ENCODE measurements around the gene RCAN2. TPM values are rescaled to one million over a fixed set of nuclear protein-coding genes. Genes with fewer than 3 reads are reported as not detected.

Gene RCAN2
- polyA plus RNA-seq, 4 donors, result 0.67 to 8.7 (median 4.0) TPM

GRCh38 chr6:46271107-46271506, 220.1 kb downstream of the RCAN2 start:
- Histone ChIP-seq H3K4me1 (ENCODE audit: control insufficient read depth in 3 of 3, insufficient read depth in 2 of 3, low read depth in 1 of 3, low read length in 2 of 3) (no peaks in the 10 kb centered on the region), H3K27ac (ENCODE audit: low read depth in 1 of 3, low read length in 2 of 3) (no peak overlapping the region), H3K9me3 (ENCODE audit: control insufficient read depth in 2 of 2, insufficient read depth in 1 of 2, low read depth in 1 of 2, low read length in 1 of 2) (no peaks in the 10 kb centered on the region), H3K36me3 (ENCODE audit: control insufficient read depth in 3 of 3, insufficient read depth in 2 of 3, low read depth in 1 of 3, low read length in 3 of 3) (no peaks in the 10 kb centered on the region), H3K27me3 (ENCODE audit: control insufficient read depth in 3 of 3, insufficient read depth in 3 of 3, low read length in 3 of 3) (no peaks in the 10 kb centered on the region), H3K4me3 (ENCODE audit: low read depth in 1 of 3, low read length in 3 of 3) (no peak overlapping the region)
- no peak for DNase-seq
- no peak for FAIRE-seq
- 76 to 89% (median 84%) methylated on average over 4 of the region's 4 CpGs for WGBS, 3 donors

- no peak overlapping the region for H3K27ac ChIP-seq (ENCODE audit: low read depth in 1 of 3, low read length in 2 of 3)
- no peak for DNase-seq
- no peaks in the 10 kb centered on the region for H3K9me3 ChIP-seq (ENCODE audit: control insufficient read depth in 2 of 2, insufficient read depth in 1 of 2, low read depth in 1 of 2, low read length in 1 of 2)
- H3K4me1 ChIP-seq (ENCODE audit: control insufficient read depth in 3 of 3, insufficient read depth in 2 of 3, low read depth in 1 of 3, low read length in 2 of 3), result no peaks in the 10 kb centered on the region
- 86 to 90% (median 88%) methylated on average over 7 of the region's 7 CpGs for WGBS, 3 donors
- H3K4me3 ChIP-seq (ENCODE audit: low read depth in 1 of 3, low read length in 3 of 3), result no peak overlapping the region
- no peaks in the 10 kb centered on the region for H3K27me3 ChIP-seq (ENCODE audit: control insufficient read depth in 3 of 3, insufficient read depth in 3 of 3, low read length in 3 of 3)
- no peak for FAIRE-seq
- H3K36me3 ChIP-seq (ENCODE audit: control insufficient read depth in 3 of 3, insufficient read depth in 2 of 3, low read depth in 1 of 3, low read length in 3 of 3), result no peaks in the 10 kb centered on the region
Observed at GRCh38 chr6:46270336-46270735, 220.9 kb downstream of the RCAN2 start.

GRCh38 chr6:46269447-46270229, 221.6 kb downstream of the RCAN2 start:
- no peak overlapping the region for H3K27ac ChIP-seq (ENCODE audit: low read depth in 1 of 3, low read length in 2 of 3)
- H3K4me1 ChIP-seq (ENCODE audit: control insufficient read depth in 3 of 3, insufficient read depth in 2 of 3, low read depth in 1 of 3, low read length in 2 of 3), result no peaks in the 10 kb centered on the region
- H3K4me3 ChIP-seq (ENCODE audit: low read depth in 1 of 3, low read length in 3 of 3), result no peak overlapping the region
- WGBS, 3 donors, result 76 to 82% (median 81%) methylated on average over 5 of the region's 5 CpGs
- DNase-seq (no peak), FAIRE-seq (no peak)
- no peaks in the 10 kb centered on the region for H3K27me3 ChIP-seq (ENCODE audit: control insufficient read depth in 3 of 3, insufficient read depth in 3 of 3, low read length in 3 of 3)
- no peaks in the 10 kb centered on the region for H3K9me3 ChIP-seq (ENCODE audit: control insufficient read depth in 2 of 2, insufficient read depth in 1 of 2, low read depth in 1 of 2, low read length in 1 of 2)
- no peaks in the 10 kb centered on the region for H3K36me3 ChIP-seq (ENCODE audit: control insufficient read depth in 3 of 3, insufficient read depth in 2 of 3, low read depth in 1 of 3, low read length in 3 of 3)

- WGBS, 3 donors, result 70 to 92% (median 88%) methylated on average over 3 of the region's 3 CpGs
Observed at GRCh38 chr6:46267515-46267914, 223.7 kb downstream of the RCAN2 start.

GRCh38 chr6:46265373-46265772, 225.9 kb downstream of the RCAN2 start:
- no peaks in the 10 kb centered on the region for H3K4me1 ChIP-seq (ENCODE audit: control insufficient read depth in 3 of 3, insufficient read depth in 2 of 3, low read depth in 1 of 3, low read length in 2 of 3)
- whole genome bisulfite sequencing, 3 donors, result 74 to 89% (median 88%) methylated on average over 2 of the region's 2 CpGs
- no peak overlapping the region for H3K27ac ChIP-seq (ENCODE audit: low read depth in 1 of 3, low read length in 2 of 3)
- DNase-seq (no peak), FAIRE-seq (no peak)
- H3K36me3 ChIP-seq (ENCODE audit: control insufficient read depth in 3 of 3, insufficient read depth in 2 of 3, low read depth in 1 of 3, low read length in 3 of 3), result no peaks in the 10 kb centered on the region
- no peaks in the 10 kb centered on the region for H3K9me3 ChIP-seq (ENCODE audit: control insufficient read depth in 2 of 2, insufficient read depth in 1 of 2, low read depth in 1 of 2, low read length in 1 of 2)
- no peaks in the 10 kb centered on the region for H3K27me3 ChIP-seq (ENCODE audit: control insufficient read depth in 3 of 3, insufficient read depth in 3 of 3, low read length in 3 of 3)
- H3K4me3 ChIP-seq (ENCODE audit: low read depth in 1 of 3, low read length in 3 of 3), result no peak overlapping the region

More at GRCh38 chr6:46267515-46267914, 223.7 kb downstream of the RCAN2 start:
- Histone ChIP-seq H3K27me3 (ENCODE audit: control insufficient read depth in 3 of 3, insufficient read depth in 3 of 3, low read length in 3 of 3) (no peaks in the 10 kb centered on the region), H3K9me3 (ENCODE audit: control insufficient read depth in 2 of 2, insufficient read depth in 1 of 2, low read depth in 1 of 2, low read length in 1 of 2) (no peaks in the 10 kb centered on the region), H3K4me3 (ENCODE audit: low read depth in 1 of 3, low read length in 3 of 3) (no peak overlapping the region), H3K36me3 (ENCODE audit: control insufficient read depth in 3 of 3, insufficient read depth in 2 of 3, low read depth in 1 of 3, low read length in 3 of 3) (no peaks in the 10 kb centered on the region), H3K4me1 (ENCODE audit: control insufficient read depth in 3 of 3, insufficient read depth in 2 of 3, low read depth in 1 of 3, low read length in 2 of 3) (no peaks in the 10 kb centered on the region), H3K27ac (ENCODE audit: low read depth in 1 of 3, low read length in 2 of 3) (no peak overlapping the region)
- FAIRE-seq (no peak), DNase-seq (no peak)

GRCh38 chr6:46263707-46264086, 227.6 kb downstream of the RCAN2 start:
- Histone ChIP-seq H3K9me3 (ENCODE audit: control insufficient read depth in 2 of 2, insufficient read depth in 1 of 2, low read depth in 1 of 2, low read length in 1 of 2) (no peaks in the 10 kb centered on the region), H3K27ac (ENCODE audit: low read depth in 1 of 3, low read length in 2 of 3) (no peak overlapping the region), H3K27me3 (ENCODE audit: control insufficient read depth in 3 of 3, insufficient read depth in 3 of 3, low read length in 3 of 3) (peaks cover 0 to 2% (median 0%) of the 10 kb centered on the region in 3 donors), H3K4me1 (ENCODE audit: control insufficient read depth in 3 of 3, insufficient read depth in 2 of 3, low read depth in 1 of 3, low read length in 2 of 3) (no peaks in the 10 kb centered on the region), H3K4me3 (ENCODE audit: low read depth in 1 of 3, low read length in 3 of 3) (no peak overlapping the region), H3K36me3 (ENCODE audit: control insufficient read depth in 3 of 3, insufficient read depth in 2 of 3, low read depth in 1 of 3, low read length in 3 of 3) (no peaks in the 10 kb centered on the region)
- 61 to 81% (median 74%) methylated on average over 1 of the region's 1 CpG for WGBS, 3 donors
- no peak for DNase-seq
- no peak for FAIRE-seq

- WGBS, 3 donors, result 82 to 90% (median 84%) methylated on average over 2 of the region's 2 CpGs
- Histone ChIP-seq H3K27ac (ENCODE audit: low read depth in 1 of 3, low read length in 2 of 3) (no peak overlapping the region), H3K4me3 (ENCODE audit: low read depth in 1 of 3, low read length in 3 of 3) (no peak overlapping the region), H3K4me1 (ENCODE audit: control insufficient read depth in 3 of 3, insufficient read depth in 2 of 3, low read depth in 1 of 3, low read length in 2 of 3) (no peaks in the 10 kb centered on the region), H3K27me3 (ENCODE audit: control insufficient read depth in 3 of 3, insufficient read depth in 3 of 3, low read length in 3 of 3) (peaks cover 0 to 2% (median 0%) of the 10 kb centered on the region in 3 donors), H3K36me3 (ENCODE audit: control insufficient read depth in 3 of 3, insufficient read depth in 2 of 3, low read depth in 1 of 3, low read length in 3 of 3) (no peaks in the 10 kb centered on the region), H3K9me3 (ENCODE audit: control insufficient read depth in 2 of 2, insufficient read depth in 1 of 2, low read depth in 1 of 2, low read length in 1 of 2) (no peaks in the 10 kb centered on the region)
- no peak for FAIRE-seq
- DNase-seq, result no peak
Observed at GRCh38 chr6:46262928-46263706, 228.1 kb downstream of the RCAN2 start.

- DNase-seq (no peak), FAIRE-seq (no peak)
- H3K27ac ChIP-seq (ENCODE audit: low read depth in 1 of 3, low read length in 2 of 3), result no peak overlapping the region
- 66 to 91% (median 83%) methylated on average over 2 of the region's 2 CpGs for WGBS, 3 donors
- no peaks in the 10 kb centered on the region for H3K9me3 ChIP-seq (ENCODE audit: control insufficient read depth in 2 of 2, insufficient read depth in 1 of 2, low read depth in 1 of 2, low read length in 1 of 2)
- no peak overlapping the region for H3K4me3 ChIP-seq (ENCODE audit: low read depth in 1 of 3, low read length in 3 of 3)
- H3K4me1 ChIP-seq (ENCODE audit: control insufficient read depth in 3 of 3, insufficient read depth in 2 of 3, low read depth in 1 of 3, low read length in 2 of 3), result peaks cover 0 to 2% (median 0%) of the 10 kb centered on the region in 3 donors
- H3K27me3 ChIP-seq (ENCODE audit: control insufficient read depth in 3 of 3, insufficient read depth in 3 of 3, low read length in 3 of 3), result peaks cover 0 to 2% (median 0%) of the 10 kb centered on the region in 3 donors
- no peaks in the 10 kb centered on the region for H3K36me3 ChIP-seq (ENCODE audit: control insufficient read depth in 3 of 3, insufficient read depth in 2 of 3, low read depth in 1 of 3, low read length in 3 of 3)
Observed at GRCh38 chr6:46258249-46258648, 233.0 kb downstream of the RCAN2 start.

Measured in small intestine (tissue), 7 donors.